ENCODE data around the gene STPG4. TPM values are rescaled to one million over a fixed set of nuclear protein-coding genes. Genes with fewer than 3 reads are reported as not detected.

The STPG4 gene
- total and polyA plus RNA-seq, 2 of the 8 experiments (the other 6 are each of a cell fraction or from before 2014, with no cell fraction given), result 0.28 TPM; not detected in 1

- no peak for TF ChIP-seq NRF1 (IDR thresholded peaks at IDR 0.05; ENCODE audit: low read depth, low read length)
- TF ChIP-seq CHD7 (IDR thresholded peaks at IDR 0.05; ENCODE audit: insufficient replicate concordance, low read length), result no peak
- TF ChIP-seq KDM1A (IDR thresholded peaks at IDR 0.05; ENCODE audit: borderline replicate concordance, low read length), result no peak
- TF ChIP-seq SIX5 (IDR thresholded peaks at IDR 0.05; ENCODE audit: low read depth, low read length), result no peak
- TF ChIP-seq POU5F1 (IDR thresholded peaks at IDR 0.05; ENCODE audit: low read depth, low read length), result no peak
- TF ChIP-seq, protein P1, sequence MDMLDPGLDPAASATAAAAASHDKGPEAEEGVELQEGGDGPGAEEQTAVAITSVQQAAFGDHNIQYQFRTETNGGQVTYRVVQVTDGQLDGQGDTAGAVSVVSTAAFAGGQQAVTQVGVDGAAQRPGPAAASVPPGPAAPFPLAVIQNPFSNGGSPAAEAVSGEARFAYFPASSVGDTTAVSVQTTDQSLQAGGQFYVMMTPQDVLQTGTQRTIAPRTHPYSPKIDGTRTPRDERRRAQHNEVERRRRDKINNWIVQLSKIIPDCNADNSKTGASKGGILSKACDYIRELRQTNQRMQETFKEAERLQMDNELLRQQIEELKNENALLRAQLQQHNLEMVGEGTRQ (IDR thresholded peaks at IDR 0.05; ENCODE audit: low read length), result no peak
- TF ChIP-seq ATF2 (IDR thresholded peaks at IDR 0.05; ENCODE audit: low read length), result no peak
Observed at GRCh38 chr2:47165001-47165555, 10.0 kb upstream of the STPG4 start (continued).

All from H1 (cell line).